ENCODE data around the gene DOK6. TPM values are rescaled to one million over a fixed set of nuclear protein-coding genes. Genes with fewer than 3 reads are reported as not detected.

Gene DOK6
- total and polyA plus RNA-seq, 2 of the 13 experiments (the other 11 are each of a cell fraction or from before 2014, with no cell fraction given), result 17.0 to 17.2 TPM

- TF ChIP-seq ZNF275 (CRISPR knock-in tag; IDR thresholded peaks at IDR 0.05; ENCODE audit: borderline replicate concordance), result no peak; the same call in 1 of the 2 replicates
- TF ChIP-seq ZMYM4 (CRISPR knock-in tag; IDR thresholded peaks at IDR 0.05), result peak; percentile 85
- TF ChIP-seq AKAP8 (CRISPR knock-in tag; IDR thresholded peaks at IDR 0.05), result no peak
- no peak for TF ChIP-seq RELA (CRISPR knock-in tag; IDR thresholded peaks at IDR 0.05)
- TF ChIP-seq BHLHE40 (IDR thresholded peaks at IDR 0.05; ENCODE audit: low read length), result no peak
- TF ChIP-seq ZFYVE20 (CRISPR knock-in tag; IDR thresholded peaks at IDR 0.05; ENCODE audit: borderline replicate concordance, low read depth), result no peak
- 0 out of 2 replicates have a peak, but pooled peaks have one; percentile 39 for TF ChIP-seq KLF12 (CRISPR knock-in tag; IDR thresholded peaks at IDR 0.05; ENCODE audit: borderline replicate concordance)
- peak; percentile 51; the same call in 1 of the 2 replicates for TF ChIP-seq ZNF580 (CRISPR knock-in tag; IDR thresholded peaks at IDR 0.05; ENCODE audit: borderline replicate concordance, low read depth)
- TF ChIP-seq YEATS4 (CRISPR knock-in tag; IDR thresholded peaks at IDR 0.05; ENCODE audit: borderline replicate concordance), result peak; percentile 60; the same call in 1 of the 2 replicates
- TF ChIP-seq KLF13 (CRISPR knock-in tag; IDR thresholded peaks at IDR 0.05), result no peak
- TF ChIP-seq ZNF556 (CRISPR knock-in tag; IDR thresholded peaks at IDR 0.05; ENCODE audit: borderline replicate concordance), result no peak
- TF ChIP-seq WIZ (CRISPR knock-in tag; IDR thresholded peaks at IDR 0.05), result peak; percentile 63; the same call in 1 of the 2 replicates
- no peak for TF ChIP-seq ZNF24 (IDR thresholded peaks at IDR 0.05)
- TF ChIP-seq ZNF724P (CRISPR knock-in tag; IDR thresholded peaks at IDR 0.05; ENCODE audit: borderline replicate concordance), result no peak
- TF ChIP-seq ZNF331 (CRISPR knock-in tag; IDR thresholded peaks at IDR 0.05), result peak; percentile 64
- no peak for TF ChIP-seq ZFP41 (CRISPR knock-in tag; IDR thresholded peaks at IDR 0.05; ENCODE audit: borderline replicate concordance)
- no peak for TF ChIP-seq CREM (IDR thresholded peaks at IDR 0.05)
- no peak for TF ChIP-seq CREM (CRISPR knock-in tag; IDR thresholded peaks at IDR 0.05)
- TF ChIP-seq ZNF350 (CRISPR knock-in tag; IDR thresholded peaks at IDR 0.05; ENCODE audit: borderline replicate concordance, low read depth), result no peak
- TF ChIP-seq PHF20 (CRISPR knock-in tag; IDR thresholded peaks at IDR 0.05), result no peak; the same call in 1 of the 2 replicates
- TF ChIP-seq ZNF747 (CRISPR knock-in tag; IDR thresholded peaks at IDR 0.05; ENCODE audit: borderline replicate concordance), result 0 out of 2 replicates have a peak, but pooled peaks have one; percentile 55
- no peak for TF ChIP-seq NFE2 (CRISPR knock-in tag; IDR thresholded peaks at IDR 0.05)
- TF ChIP-seq TAF1 (CRISPR knock-in tag; IDR thresholded peaks at IDR 0.05), result peak; percentile 74
- TF ChIP-seq AGO2 (optimal IDR thresholded peaks at IDR 0.05; ENCODE audit: low read depth, low read length), result peak; percentile 30
- TF ChIP-seq ZNF136 (CRISPR knock-in tag; IDR thresholded peaks at IDR 0.05; ENCODE audit: low read depth), result no peak
- TF ChIP-seq HNF4A (CRISPR knock-in tag; IDR thresholded peaks at IDR 0.05), result peak; percentile 25; the same call in 1 of the 2 replicates
- peak; percentile 94 for TF ChIP-seq HOXA5 (CRISPR knock-in tag; IDR thresholded peaks at IDR 0.05)
- 0 out of 2 replicates have a peak, but pooled peaks have one; percentile 74 for TF ChIP-seq ZNF33B (CRISPR knock-in tag; IDR thresholded peaks at IDR 0.05)
- TF ChIP-seq GFI1 (CRISPR knock-in tag; IDR thresholded peaks at IDR 0.05; ENCODE audit: borderline replicate concordance), result no peak
- no peak for TF ChIP-seq ZNF382 (CRISPR knock-in tag; IDR thresholded peaks at IDR 0.05; ENCODE audit: borderline replicate concordance)
- TF ChIP-seq IRF2 (CRISPR knock-in tag; IDR thresholded peaks at IDR 0.05), result peak; percentile 57; the same call in 1 of the 2 replicates
These were observed at the start of gene DOK6 (continued) for GRCh38 chr18:69400253-69400975.
